Aorta (tissue), 5 donors: ENCODE results near the gene SLC6A18. TPM values are rescaled to one million over a fixed set of nuclear protein-coding genes. Genes with fewer than 3 reads are reported as not detected.

Experiments used
- ATAC-seq: fragments of 200-7000 bp; cut with Tn5 transposase; one replicate; pipeline ENCODE4 v1.9.1; 2022; ENCODE audit warnings: moderate library complexity; ENCODE audit not compliant: low FRiP score
- DNase-seq, 2 donors: peaks; one replicate each; pipeline ENCODE4 v3.0.0-alpha.2; 2020
- H3K27ac ChIP-seq, 2 donors: one replicate each; pipeline ENCODE4 v1.5.1; 2013; ENCODE audit warnings: low read length in 2 of 2, mild to moderate bottlenecking in 2 of 2, moderate library complexity in 2 of 2, control low read depth in 1 of 2, inconsistent platforms in 1 of 2, low read depth in 1 of 2
- H3K27me3 ChIP-seq, 2 donors: one replicate each; pipeline ENCODE4 v1.6.1; 2013; ENCODE audit warnings: control low read depth in 1 of 2, low read length in 1 of 2, mild to moderate bottlenecking in 1 of 2, moderate library complexity in 1 of 2; ENCODE audit not compliant: insufficient read depth in 2 of 2, control insufficient read depth in 1 of 2
- H3K36me3 ChIP-seq, 2 donors: one replicate each; pipeline ENCODE4 v1.6.1; 2013; ENCODE audit warnings: control low read depth in 1 of 2, low read length in 1 of 2, mild to moderate bottlenecking in 1 of 2; ENCODE audit not compliant: insufficient read depth in 2 of 2, control insufficient read depth in 1 of 2
- H3K4me1 ChIP-seq, 2 donors: one replicate each; pipeline ENCODE4 v1.6.1; 2013; ENCODE audit warnings: low read length in 2 of 2, control low read depth in 1 of 2, mild to moderate bottlenecking in 1 of 2, moderate library complexity in 1 of 2; ENCODE audit not compliant: insufficient read depth in 2 of 2, control insufficient read depth in 1 of 2
- H3K4me3 ChIP-seq, 2 donors: one replicate each; pipeline ENCODE4 v1.5.1; 2013; ENCODE audit warnings: low read length in 2 of 2, control low read depth in 1 of 2, mild to moderate bottlenecking in 1 of 2
- H3K9me3 ChIP-seq: one replicate; pipeline ENCODE4 v1.6.1; 2013; ENCODE audit warnings: mild to moderate bottlenecking, low read length; ENCODE audit not compliant: control insufficient read depth
- WGBS, 2 donors: extraction: QIAGEN DNeasy Blood & Tissue Kit; methylation state at CpG; one replicate each; pipeline ENCODE4 v1.1.7; 2013; 5-methylcytosine and 5-hydroxymethylcytosine counted together
- intact Hi-C, 2 donors: fragments of 100-400 bp; cut with DNase I; formaldehyde crosslinking; loops; one replicate each; pipeline versions ENCODE4 v1.14.2 to v1.15.0; 2022
- polyA plus RNA-seq, 2 donors: library from polyadenylated mRNA; stranded (reverse); fragments of 200-250 nt; gene quantifications; one replicate each; pipeline ENCODE4 v1.2.3, GENCODE V29; 2013
- total RNA-seq, 2 donors: library from RNA; stranded (reverse); fragmentation: NEBNext Ultra II Directional; extraction: Animal tissue kit (Norgen Biotek cat#: 25700); gene quantifications; one replicate each; pipeline ENCODE4 v1.2.1, GENCODE V29; 2021
- donor health status: healthy with polysubstance abuse.
- donor health status: Bipolar disorder and iron deficiency.
- donor health status: DM: no; HTN: no; CAD: no.
- donor health status: DM: no; HTN: no; CAD: no.
- donor health status: DM: yes; HTN: yes; CAD: no.

Gene SLC6A18
- total and polyA plus RNA-seq, 4 donors: not detected

DNA sequence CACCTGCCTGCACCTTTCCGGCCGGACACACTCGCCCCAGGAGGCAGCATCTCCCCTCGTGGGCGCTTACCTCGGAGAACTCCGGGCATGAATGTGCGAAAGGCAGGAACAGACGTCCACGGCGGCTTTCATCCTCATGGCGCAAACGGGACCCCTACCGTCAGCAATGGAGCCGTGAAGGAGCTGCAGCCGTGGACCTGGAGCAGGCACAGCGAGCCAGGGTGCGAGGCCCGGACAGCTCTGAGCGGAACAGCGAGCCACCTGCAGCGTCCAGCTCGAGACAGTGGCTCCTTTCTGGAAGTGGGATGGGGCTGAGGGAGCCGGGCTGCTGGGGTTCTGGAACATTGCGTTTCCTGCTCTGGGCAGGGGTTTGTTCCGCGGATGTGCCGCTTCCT is 31.6 kb upstream of the SLC6A18 start:
- H3K27me3 ChIP-seq: no peaks in the 10 kb centered on the region

DNA sequence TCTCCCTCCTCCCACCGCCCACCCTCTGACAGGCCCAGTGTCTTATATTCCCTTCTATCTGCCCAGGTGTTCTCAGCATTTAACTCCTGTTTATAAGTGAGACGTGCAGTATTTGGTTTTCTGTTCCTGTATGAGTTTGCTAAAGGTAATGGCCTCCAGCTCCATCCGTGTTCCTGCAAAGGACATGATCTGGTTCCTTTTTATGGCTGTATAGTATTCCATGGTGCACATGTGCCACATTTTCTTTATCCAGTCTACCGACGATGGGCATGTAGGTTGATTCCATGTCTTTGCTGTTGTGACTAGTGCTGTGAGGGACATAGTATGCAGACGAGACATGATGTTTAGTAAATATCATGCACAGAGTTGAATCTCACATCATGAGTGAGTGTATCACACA is 30.8 kb upstream of the SLC6A18 start:
- Histone ChIP-seq H3K36me3 (no peaks in the 10 kb centered on the region), H3K4me1 (no peaks in the 10 kb centered on the region), H3K27ac (no peak overlapping the region), H3K9me3 (no peaks in the 10 kb centered on the region), H3K4me3 (no peak overlapping the region), H3K27me3 (no peaks in the 10 kb centered on the region)
- ATAC-seq (no peak), DNase-seq (no peak)
- 83 to 84% methylated on average over 6 of the region's 6 CpGs for WGBS, 2 donors
- intact Hi-C loops: no loop called here

More for the DNA sequence above, 31.6 kb upstream of the SLC6A18 start:
- no peaks in the 10 kb centered on the region for H3K9me3 ChIP-seq
- intact Hi-C loops: no loop called here
- H3K4me1 ChIP-seq: no peaks in the 10 kb centered on the region
- H3K27ac ChIP-seq: no peak overlapping the region
- no peaks in the 10 kb centered on the region for H3K36me3 ChIP-seq
- DNase-seq (peak; percentile 29 to 72), ATAC-seq (no peak)
- WGBS, 2 donors: 82 to 85% methylated on average over 28 of the region's 28 CpGs
- no peak overlapping the region for H3K4me3 ChIP-seq

DNA sequence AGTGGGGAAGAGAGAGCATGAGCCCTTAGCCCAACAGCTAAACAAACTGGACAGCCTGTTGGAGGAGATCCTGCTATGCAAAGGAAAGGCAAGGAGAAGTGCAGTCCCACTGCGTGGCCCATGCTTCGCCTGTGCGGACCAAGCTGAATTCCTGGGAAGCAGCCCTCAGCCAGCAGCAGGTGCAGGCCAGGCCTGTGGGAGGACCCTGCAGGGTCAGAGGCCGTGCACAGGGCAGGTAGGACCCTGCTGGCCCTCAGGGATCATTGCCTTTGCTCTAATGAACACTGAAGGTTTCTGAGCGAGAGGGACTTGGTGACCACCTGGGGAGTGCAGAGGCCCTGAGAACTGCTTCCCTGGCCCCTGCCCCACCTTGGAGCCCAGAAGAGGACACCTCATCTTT is 29.7 kb upstream of the SLC6A18 start:
- no peak overlapping the region for H3K27ac ChIP-seq
- DNase-seq (peak; percentile 34 to 62), ATAC-seq (no peak)
- no peaks in the 10 kb centered on the region for H3K36me3 ChIP-seq
- intact Hi-C loops: no loop called here
- no peaks in the 10 kb centered on the region for H3K4me1 ChIP-seq
- H3K9me3 ChIP-seq: no peaks in the 10 kb centered on the region
- WGBS, 2 donors: 81 to 83% methylated on average over 5 of the region's 5 CpGs
- no peaks in the 10 kb centered on the region for H3K27me3 ChIP-seq
- no peak overlapping the region for H3K4me3 ChIP-seq

DNA sequence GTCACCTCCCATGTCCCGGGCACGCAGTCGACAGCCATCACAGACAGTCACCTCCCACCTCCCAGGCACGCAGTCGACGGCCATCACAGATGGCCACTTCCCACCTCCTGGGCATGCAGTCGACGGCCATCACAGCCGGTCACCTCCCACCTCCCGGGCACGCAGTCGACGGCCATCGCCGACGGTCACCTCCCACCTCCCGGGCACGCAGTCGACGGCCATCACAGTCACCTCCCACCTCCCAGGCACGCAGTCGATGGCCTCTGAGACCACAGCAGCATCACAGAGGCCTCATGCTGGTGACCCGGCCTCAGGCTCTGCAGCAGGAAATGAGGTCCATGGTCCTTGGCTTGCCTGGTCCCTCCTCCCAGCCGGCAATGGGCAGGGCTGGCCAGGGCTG is 29.3 kb upstream of the SLC6A18 start:
- WGBS, 2 donors: 77 to 79% methylated on average over 24 of the region's 24 CpGs
- H3K27ac ChIP-seq: no peak overlapping the region
- no peaks in the 10 kb centered on the region for H3K27me3 ChIP-seq
- H3K4me1 ChIP-seq: no peaks in the 10 kb centered on the region
- peak; percentile 27 to 59 for DNase-seq
- H3K36me3 ChIP-seq: no peaks in the 10 kb centered on the region
- intact Hi-C loops: no loop called here
- peak; percentile 31 for ATAC-seq
- H3K4me3 ChIP-seq: no peak overlapping the region
- no peaks in the 10 kb centered on the region for H3K9me3 ChIP-seq

DNA sequence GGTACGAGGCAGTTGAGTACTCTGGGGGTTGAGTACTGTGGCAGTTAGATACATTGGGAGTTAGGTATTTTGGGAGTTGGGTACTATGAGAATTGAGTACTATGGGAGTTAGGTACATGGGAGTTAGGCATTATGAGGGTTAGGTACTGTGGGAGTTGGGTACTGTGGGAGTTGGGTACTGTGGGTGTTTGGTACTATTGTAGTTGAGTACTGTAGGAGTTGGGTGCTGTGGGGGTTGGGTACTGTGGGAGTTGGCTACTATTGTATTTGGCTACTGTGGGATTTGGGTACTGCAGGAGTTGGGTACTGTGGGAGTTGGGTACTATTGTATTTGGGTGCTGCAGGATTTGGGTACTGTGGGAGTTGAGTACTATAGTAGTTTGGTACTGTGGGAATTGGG is 28.6 kb upstream of the SLC6A18 start:
- DNase-seq (no peak), ATAC-seq (no peak)
- Histone ChIP-seq H3K27ac (no peak overlapping the region), H3K4me3 (no peak overlapping the region), H3K9me3 (no peaks in the 10 kb centered on the region), H3K36me3 (no peaks in the 10 kb centered on the region), H3K4me1 (no peaks in the 10 kb centered on the region), H3K27me3 (no peaks in the 10 kb centered on the region)
- intact Hi-C loops: no loop called here
- WGBS, 2 donors: 46 to 47% methylated on average over 1 of the region's 1 CpG

DNA sequence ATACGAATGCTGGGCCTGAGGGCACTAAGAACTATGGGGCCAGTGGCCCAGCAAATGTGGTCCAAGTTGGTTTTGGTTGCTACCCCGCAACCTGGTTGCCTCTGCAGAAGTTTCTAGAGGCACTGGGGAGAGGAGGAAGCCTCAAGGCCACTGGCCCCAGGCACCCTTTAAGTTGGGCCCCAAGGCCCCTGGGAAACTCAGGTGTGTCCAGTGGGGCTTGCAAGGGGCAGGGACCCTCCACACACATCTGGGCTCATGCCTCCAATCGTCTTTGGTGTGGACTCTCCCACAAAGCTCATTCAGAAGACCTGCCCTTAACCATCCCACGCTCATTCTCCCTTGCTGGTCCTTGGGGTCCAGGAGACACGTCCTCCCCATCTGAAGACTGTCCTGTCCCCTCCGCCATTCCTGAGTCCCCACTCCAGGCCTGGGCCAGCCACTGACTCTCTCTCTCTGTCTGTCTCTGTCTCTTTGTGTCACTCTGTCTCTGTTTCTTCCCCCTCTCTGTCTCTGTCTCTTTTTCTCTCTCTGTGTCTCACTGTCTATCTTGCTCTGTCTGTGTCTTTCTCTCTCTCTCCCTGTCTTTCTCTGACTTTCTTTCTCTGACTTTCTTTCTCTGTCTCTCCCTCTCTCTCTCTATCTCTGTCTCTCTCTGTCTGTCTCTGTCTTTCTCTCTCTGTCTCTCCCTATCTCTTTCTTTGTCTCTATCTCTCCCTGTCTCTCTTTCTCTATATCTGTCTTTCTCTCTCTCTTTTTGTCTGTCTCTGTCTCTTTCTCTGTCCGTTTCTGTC is 27.1 kb upstream of the SLC6A18 start:
- 89 to 95% methylated on average over 7 of the region's 7 CpGs for WGBS, 2 donors
- no peak overlapping the region for H3K4me3 ChIP-seq
- no peaks in the 10 kb centered on the region for H3K36me3 ChIP-seq
- intact Hi-C loops: no loop called here
- no peaks in the 10 kb centered on the region for H3K9me3 ChIP-seq
- no peaks in the 10 kb centered on the region for H3K27me3 ChIP-seq
- no peak overlapping the region for H3K27ac ChIP-seq
- no peaks in the 10 kb centered on the region for H3K4me1 ChIP-seq
- DNase-seq (peak; percentile 19 to 33), ATAC-seq (no peak)

DNA sequence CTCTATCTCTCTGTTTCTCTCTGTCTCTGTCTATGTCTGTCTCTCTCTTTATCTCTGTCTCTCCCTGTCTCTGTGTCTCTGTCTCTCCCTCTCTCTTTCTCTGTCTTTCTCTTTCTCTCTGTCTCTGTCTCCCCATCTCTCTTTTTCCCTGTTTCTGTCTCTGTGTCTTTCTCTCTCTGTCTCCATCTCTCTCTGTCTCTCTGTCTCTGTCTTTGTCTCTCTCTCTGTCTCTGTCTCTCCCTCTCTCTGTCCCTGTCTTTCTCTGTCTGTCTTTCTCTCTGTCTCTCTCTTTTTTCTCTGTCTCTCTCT is 25.9 kb upstream of the SLC6A18 start:
- H3K36me3 ChIP-seq: no peaks in the 10 kb centered on the region
- H3K4me1 ChIP-seq: no peaks in the 10 kb centered on the region
- intact Hi-C loops: no loop called here
- no peaks in the 10 kb centered on the region for H3K27me3 ChIP-seq
- H3K27ac ChIP-seq: no peak overlapping the region
- ATAC-seq: no peak
- no peak overlapping the region for H3K4me3 ChIP-seq
- DNase-seq: no peak
- H3K9me3 ChIP-seq: no peaks in the 10 kb centered on the region

DNA sequence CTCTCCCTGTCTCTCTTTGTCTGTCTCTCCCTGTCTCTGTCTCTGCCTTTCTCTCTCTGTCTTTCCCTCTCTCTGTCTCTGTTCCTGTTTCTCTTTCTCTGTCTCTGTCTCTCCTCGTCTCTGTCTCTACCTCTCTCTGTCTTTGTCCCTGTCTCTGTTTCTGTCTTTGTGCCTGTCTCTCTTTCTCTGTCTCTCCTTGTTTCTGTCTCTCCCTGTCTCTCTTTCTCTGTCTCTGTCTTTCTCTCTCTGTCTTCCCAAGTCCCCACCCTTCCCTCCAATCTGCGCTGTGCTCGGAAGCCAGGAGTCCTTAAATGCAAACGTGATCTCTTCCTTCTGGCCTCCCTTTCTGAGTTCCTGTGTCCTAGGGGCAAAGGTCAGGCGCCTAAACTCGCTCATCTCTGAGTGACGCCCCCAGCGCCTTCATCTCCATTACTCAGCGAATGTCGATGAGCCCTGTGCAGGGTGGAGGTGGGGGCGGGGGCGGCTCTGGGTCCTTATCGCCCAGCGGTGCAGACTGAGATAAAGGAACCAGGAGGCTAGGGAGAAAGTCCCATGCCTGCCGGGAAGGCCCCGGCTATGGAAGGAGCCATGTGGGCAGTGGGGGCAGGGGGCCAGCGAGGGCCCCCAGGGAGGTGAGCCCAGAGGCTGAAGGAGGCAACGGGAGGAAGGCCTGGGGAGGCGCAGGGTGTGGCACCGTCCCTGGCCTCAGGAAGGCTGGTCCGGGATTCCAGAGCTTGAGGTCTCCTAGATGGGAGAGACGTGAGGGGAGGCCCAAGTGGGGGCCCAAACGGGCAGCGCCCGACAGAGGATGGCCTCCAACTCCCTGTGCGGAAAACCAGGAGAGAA is 25.3 kb upstream of the SLC6A18 start:
- WGBS, 2 donors: 45 to 52% methylated on average over 26 of the region's 26 CpGs
- Histone ChIP-seq H3K27ac (no peak overlapping the region), H3K27me3 (no peaks in the 10 kb centered on the region), H3K36me3 (no peaks in the 10 kb centered on the region), H3K4me3 (no peak overlapping the region), H3K4me1 (no peaks in the 10 kb centered on the region), H3K9me3 (no peaks in the 10 kb centered on the region)
- ATAC-seq: no peak
- intact Hi-C loops: no loop called here
- peak; percentile 23 to 57 for DNase-seq
